ENCODE results near the gene GAS2.

GAS2 gene

GRCh38 chr11:22763166-22763565 lies 96.8 kb downstream of the GAS2 start:
- CTCF ChIA-PET = interaction anchor here (0.6 to 1.3 kb wide), 3 partner anchors 11 to 277 kb away, joined by 5 to 6 read pairs (median 5); no protein-coding TSS in a partner anchor
- POLR2A ChIA-PET = no interaction called here
- H3K4me1 ChIP-seq (ENCODE audit: control insufficient read depth, insufficient read depth, low read length) = no peaks in the 10 kb centered on the region
- no peaks in the 10 kb centered on the region for H3K9me3 ChIP-seq (ENCODE audit: control insufficient read depth, insufficient read depth, low read depth, low read length)
- no peaks in the 10 kb centered on the region for H3K36me3 ChIP-seq (ENCODE audit: control insufficient read depth in 2 of 2, insufficient read depth in 1 of 2, low read length in 2 of 2)
- TF ChIP-seq ZNF37A (tag by site-specific recombination; IDR thresholded peaks at IDR 0.05) (no peak), ZNF426 (tag by site-specific recombination; IDR thresholded peaks at IDR 0.05) (no peak), ZNF140 (tag by site-specific recombination; IDR thresholded peaks at IDR 0.05) (no peak), IKZF3 (tag by site-specific recombination; IDR thresholded peaks at IDR 0.05) (no peak), ZNF791 (tag by site-specific recombination; IDR thresholded peaks at IDR 0.05) (no peak), HOXA7 (CRISPR knock-in tag; IDR thresholded peaks at IDR 0.05; ENCODE audit: borderline replicate concordance) (no peak), WT1 (tag by site-specific recombination; IDR thresholded peaks at IDR 0.05) (no peak), ZBTB1 (tag by site-specific recombination; IDR thresholded peaks at IDR 0.05) (no peak), SP2 (tag by site-specific recombination; IDR thresholded peaks at IDR 0.05) (no peak), ZNF521 (tag by site-specific recombination; IDR thresholded peaks at IDR 0.05) (no peak)
- TF ChIP-seq, protein P1, sequence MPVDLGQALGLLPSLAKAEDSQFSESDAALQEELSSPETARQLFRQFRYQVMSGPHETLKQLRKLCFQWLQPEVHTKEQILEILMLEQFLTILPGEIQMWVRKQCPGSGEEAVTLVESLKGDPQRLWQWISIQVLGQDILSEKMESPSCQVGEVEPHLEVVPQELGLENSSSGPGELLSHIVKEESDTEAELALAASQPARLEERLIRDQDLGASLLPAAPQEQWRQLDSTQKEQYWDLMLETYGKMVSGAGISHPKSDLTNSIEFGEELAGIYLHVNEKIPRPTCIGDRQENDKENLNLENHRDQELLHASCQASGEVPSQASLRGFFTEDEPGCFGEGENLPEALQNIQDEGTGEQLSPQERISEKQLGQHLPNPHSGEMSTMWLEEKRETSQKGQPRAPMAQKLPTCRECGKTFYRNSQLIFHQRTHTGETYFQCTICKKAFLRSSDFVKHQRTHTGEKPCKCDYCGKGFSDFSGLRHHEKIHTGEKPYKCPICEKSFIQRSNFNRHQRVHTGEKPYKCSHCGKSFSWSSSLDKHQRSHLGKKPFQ (tag by site-specific recombination; IDR thresholded peaks at IDR 0.05) = no peak
- TF ChIP-seq, protein P2, sequence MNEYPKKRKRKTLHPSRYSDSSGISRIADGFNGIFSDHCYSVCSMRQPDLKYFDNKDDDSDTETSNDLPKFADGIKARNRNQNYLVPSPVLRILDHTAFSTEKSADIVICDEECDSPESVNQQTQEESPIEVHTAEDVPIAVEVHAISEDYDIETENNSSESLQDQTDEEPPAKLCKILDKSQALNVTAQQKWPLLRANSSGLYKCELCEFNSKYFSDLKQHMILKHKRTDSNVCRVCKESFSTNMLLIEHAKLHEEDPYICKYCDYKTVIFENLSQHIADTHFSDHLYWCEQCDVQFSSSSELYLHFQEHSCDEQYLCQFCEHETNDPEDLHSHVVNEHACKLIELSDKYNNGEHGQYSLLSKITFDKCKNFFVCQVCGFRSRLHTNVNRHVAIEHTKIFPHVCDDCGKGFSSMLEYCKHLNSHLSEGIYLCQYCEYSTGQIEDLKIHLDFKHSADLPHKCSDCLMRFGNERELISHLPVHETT (tag by site-specific recombination; IDR thresholded peaks at IDR 0.05) = no peak
- H3K4me3 ChIP-seq (ENCODE audit: low read depth, low read length) = no peak overlapping the region
- H3K27ac ChIP-seq (ENCODE audit: extremely low read depth, low read depth, low read length) = no peak overlapping the region

- no peak overlapping the region for H3K4me3 ChIP-seq (ENCODE audit: low read depth, low read length)
- no peaks in the 10 kb centered on the region for H3K9me3 ChIP-seq (ENCODE audit: control insufficient read depth, insufficient read depth, low read depth, low read length)
- no peaks in the 10 kb centered on the region for H3K36me3 ChIP-seq (ENCODE audit: control insufficient read depth in 2 of 2, insufficient read depth in 1 of 2, low read length in 2 of 2)
- TF ChIP-seq ZNF26 (tag by site-specific recombination; IDR thresholded peaks at IDR 0.05) (no peak), ZNF600 (tag by site-specific recombination; IDR thresholded peaks at IDR 0.05) (no peak), KLF8 (tag by site-specific recombination; IDR thresholded peaks at IDR 0.05) (no peak), MYNN (tag by site-specific recombination; IDR thresholded peaks at IDR 0.05; ENCODE audit: borderline replicate concordance) (no peak), PRDM1 (tag by site-specific recombination; IDR thresholded peaks at IDR 0.05) (no peak), ZNF624 (tag by site-specific recombination; IDR thresholded peaks at IDR 0.05) (no peak)
- TF ChIP-seq, protein P3, sequence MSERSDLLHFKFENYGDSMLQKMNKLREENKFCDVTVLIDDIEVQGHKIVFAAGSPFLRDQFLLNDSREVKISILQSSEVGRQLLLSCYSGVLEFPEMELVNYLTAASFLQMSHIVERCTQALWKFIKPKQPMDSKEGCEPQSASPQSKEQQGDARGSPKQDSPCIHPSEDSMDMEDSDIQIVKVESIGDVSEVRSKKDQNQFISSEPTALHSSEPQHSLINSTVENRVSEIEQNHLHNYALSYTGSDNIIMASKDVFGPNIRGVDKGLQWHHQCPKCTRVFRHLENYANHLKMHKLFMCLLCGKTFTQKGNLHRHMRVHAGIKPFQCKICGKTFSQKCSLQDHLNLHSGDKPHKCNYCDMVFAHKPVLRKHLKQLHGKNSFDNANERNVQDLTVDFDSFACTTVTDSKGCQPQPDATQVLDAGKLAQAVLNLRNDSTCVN (tag by site-specific recombination; optimal IDR thresholded peaks at IDR 0.05) = no peak
- ChIA-PET POLR2A (no interaction called here), CTCF (no interaction called here)
- no peaks in the 10 kb centered on the region for H3K4me1 ChIP-seq (ENCODE audit: control insufficient read depth, insufficient read depth, low read length)
- H3K27ac ChIP-seq (ENCODE audit: extremely low read depth, low read depth, low read length) = no peak overlapping the region
Measured at GRCh38 chr11:22764735-22765134, 98.3 kb downstream of the GAS2 start.
